ENCODE data around the gene CFAP46.
"Not testable (repeated sequence)": the region's sequence is repeated elsewhere in the genome, so short reads cannot be mapped to it uniquely, and the experiment has no call there.

CFAP46 gene

GRCh38 chr10:132776186-132776585, 166.2 kb downstream of the CFAP46 start:
- DNase-seq (ENCODE audit: low read depth), result no peak
- TF ChIP-seq CTCF (IDR thresholded peaks at IDR 0.05; ENCODE audit: control insufficient read depth, extremely low read depth, insufficient read depth), result no peak
- no peak overlapping the region for H3K4me3 ChIP-seq (ENCODE audit: low read depth, low read length)

GRCh38 chr10:132774902-132775863, 167.2 kb downstream of the CFAP46 start:
- no peak for DNase-seq (ENCODE audit: low read depth)
- no peak for TF ChIP-seq CTCF (IDR thresholded peaks at IDR 0.05; ENCODE audit: control insufficient read depth, extremely low read depth, insufficient read depth)

GRCh38 chr10:132774181-132774901, 168.0 kb downstream of the CFAP46 start:
- TF ChIP-seq CTCF (IDR thresholded peaks at IDR 0.05; ENCODE audit: control insufficient read depth, extremely low read depth, insufficient read depth), result no peak
- no peak overlapping the region for H3K4me3 ChIP-seq (ENCODE audit: low read depth, low read length)
- DNase-seq (ENCODE audit: low read depth), result no peak

More at GRCh38 chr10:132774902-132775863, 167.2 kb downstream of the CFAP46 start:
- no peak overlapping the region for H3K4me3 ChIP-seq (ENCODE audit: low read depth, low read length)

- H3K4me3 ChIP-seq (ENCODE audit: low read depth, low read length); DNase-seq (ENCODE audit: low read depth): not testable (repeated sequence)
Measured at GRCh38 chr10:132772816-132773215, 169.6 kb downstream of the CFAP46 start.

GRCh38 chr10:132770061-132771021, 172.0 kb downstream of the CFAP46 start:
- no peak for DNase-seq (ENCODE audit: low read depth)

More at GRCh38 chr10:132770061-132771021, 172.0 kb downstream of the CFAP46 start:
- no peak overlapping the region for H3K4me3 ChIP-seq (ENCODE audit: low read depth, low read length)
- no peak for TF ChIP-seq CTCF (IDR thresholded peaks at IDR 0.05; ENCODE audit: control insufficient read depth, extremely low read depth, insufficient read depth)

Data from LNCaP clone FGC (cell line).